Nucleus accumbens (tissue), 56 donors: ENCODE data around the gene TSPEAR.

Experiments used
- DNase-seq, 56 donors: peaks; one replicate each; lab custom pipeline; 2025; lab: John Stamatoyannopoulos, UW

The TSPEAR gene

DNA sequence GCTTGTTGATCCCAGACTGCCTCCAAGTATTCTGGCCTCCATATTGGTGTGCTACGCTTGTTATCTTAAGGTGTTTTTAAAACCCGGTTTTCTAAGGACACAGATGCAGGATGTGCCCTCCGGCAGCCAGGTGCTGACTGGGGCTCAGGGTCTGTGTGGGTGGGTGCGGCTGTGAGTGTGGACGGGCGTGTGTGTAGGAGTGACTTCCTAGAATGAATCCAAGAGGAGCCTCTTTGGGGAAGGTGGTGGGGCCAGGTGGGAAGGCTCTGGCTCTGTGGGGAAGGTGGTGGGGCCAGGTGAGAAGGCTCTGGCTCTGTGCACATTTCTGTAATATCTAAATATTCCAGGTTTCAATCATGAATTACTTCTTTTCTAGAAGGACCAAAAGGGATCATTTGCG lies 12.8 kb upstream of the TSPEAR start:
- DNase-seq = no peak

GRCh38 chr21:44723177-44724131 lies 12.1 kb upstream of the TSPEAR start:
- peak in 6 of 56 donors; percentile 6 to 55 (median 22) for DNase-seq

GRCh38 chr21:44722731-44723130 lies 11.4 kb upstream of the TSPEAR start:
- no peak for DNase-seq

DNA sequence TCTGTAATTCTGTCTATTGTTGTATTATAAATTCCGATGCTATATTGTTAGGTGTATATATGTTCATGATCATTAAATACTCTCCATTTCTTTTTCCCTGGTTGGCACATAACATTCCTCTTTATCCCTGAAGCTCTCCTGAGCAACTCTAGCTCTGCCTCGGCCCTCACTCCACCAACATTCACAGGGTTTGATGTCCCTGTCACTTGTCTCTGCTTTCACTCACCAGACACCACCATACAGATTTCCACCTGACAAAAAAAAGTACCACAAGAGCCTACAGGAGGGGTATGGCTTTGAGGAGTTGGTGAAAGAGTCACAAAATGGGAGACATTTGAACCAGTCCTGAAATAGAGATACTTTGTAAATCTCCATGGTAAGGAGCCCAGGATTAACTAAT lies 8.8 kb upstream of the TSPEAR start:
- no peak for DNase-seq

- DNase-seq = no peak
Measured at GRCh38 chr21:44718571-44718970, 7.2 kb upstream of the TSPEAR start.

- no peak for DNase-seq
Measured at GRCh38 chr21:44718093-44718492, 6.7 kb upstream of the TSPEAR start.

GRCh38 chr21:44716984-44717383 lies 5.6 kb upstream of the TSPEAR start:
- DNase-seq = no peak

GRCh38 chr21:44714905-44715304 lies 3.5 kb upstream of the TSPEAR start:
- DNase-seq = no peak

GRCh38 chr21:44713846-44714245 lies 2.5 kb upstream of the TSPEAR start:
- DNase-seq = no peak

GRCh38 chr21:44713130-44713529 lies 1.8 kb upstream of the TSPEAR start:
- no peak for DNase-seq

- DNase-seq = no peak
Measured at GRCh38 chr21:44712203-44713028, 1.0 kb upstream of the TSPEAR start.

- peak in 1 of 56 donors; percentile 14 for DNase-seq
Measured at GRCh38 chr21:44710756-44711326, 531 bp downstream of the TSPEAR start.

DNA sequence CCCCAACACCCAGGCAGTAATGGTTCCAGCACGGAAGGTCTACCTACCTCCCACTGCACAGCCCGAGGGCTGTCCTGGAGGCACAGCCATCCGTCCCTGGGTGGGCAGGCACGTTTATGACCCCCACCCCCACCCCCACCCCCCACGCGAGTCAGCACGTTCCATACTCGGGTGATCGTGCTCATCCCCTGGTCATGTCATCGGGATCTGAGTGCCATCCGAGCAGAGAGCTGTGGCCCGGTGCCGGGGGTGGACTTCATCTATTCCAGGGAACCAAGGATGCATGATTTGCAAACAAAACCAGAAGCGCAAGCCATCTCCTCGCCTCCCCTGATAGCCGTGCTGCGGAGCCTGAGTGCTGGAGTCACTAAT lies 1.1 kb downstream of the TSPEAR start:
- DNase-seq = no peak

- peak in 16 of 56 donors; percentile 8 to 57 (median 28) for DNase-seq
Measured at GRCh38 chr21:44709426-44710293, 1.7 kb downstream of the TSPEAR start.

GRCh38 chr21:44708866-44709425 lies 2.4 kb downstream of the TSPEAR start:
- no peak for DNase-seq

- no peak for DNase-seq
Measured at GRCh38 chr21:44708213-44708865, 3.0 kb downstream of the TSPEAR start.

- DNase-seq = no peak
Measured at GRCh38 chr21:44706706-44707581, 4.4 kb downstream of the TSPEAR start.

DNA sequence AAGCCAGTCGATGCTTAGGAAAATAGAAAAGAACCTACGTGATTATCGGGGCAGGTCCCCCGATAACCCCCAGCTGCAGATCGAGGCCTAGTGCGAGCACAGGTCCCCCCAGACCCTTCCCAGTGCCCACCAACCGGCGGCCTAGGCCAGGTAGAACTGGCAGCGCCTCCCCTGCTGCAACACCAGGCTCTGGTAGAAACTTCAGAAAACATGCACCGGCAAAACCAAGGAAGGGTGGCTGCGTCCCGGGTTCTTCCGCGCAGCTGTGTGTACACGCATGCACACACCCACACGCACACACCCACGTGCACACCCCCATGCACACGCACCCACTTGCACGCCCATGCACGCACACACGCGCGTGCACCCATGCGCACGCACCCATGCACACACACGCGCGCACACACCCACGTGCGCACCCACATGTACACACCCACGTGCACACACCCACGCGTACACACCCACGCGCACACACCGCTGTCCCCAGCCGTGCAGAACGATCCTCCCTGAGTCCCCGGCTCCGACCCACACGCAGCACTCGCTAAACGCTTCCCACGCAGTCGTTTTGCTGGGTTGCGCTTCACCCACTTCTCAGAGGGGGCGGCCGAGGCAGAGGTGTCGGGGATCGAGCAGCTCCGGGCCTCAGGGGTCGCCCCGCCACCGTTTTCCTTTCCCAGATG lies 5.2 kb downstream of the TSPEAR start:
- peak in 4 of 56 donors; percentile 12 to 36 (median 28) for DNase-seq
